Testis (tissue), 3 donors: ENCODE results near the gene IMMP2L. TPM values are rescaled to one million over a fixed set of nuclear protein-coding genes. Genes with fewer than 3 reads are reported as not detected.
A peak's percentile ranks its signal among the peaks of the same experiment; 100 is the strongest.

ENCODE experiments used
- DNase-seq: peaks from one replicate; pipeline ENCODE4 v3.0.0-alpha.2; 2019
- H3K27ac ChIP-seq, 2 donors: fragments of 200-600 bp; sonication (generic); one replicate each; pipeline ENCODE4 v1.5.1; 2019
- H3K27me3 ChIP-seq: fragments of 200-600 bp; sonication (generic); one replicate; pipeline ENCODE4 v1.5.1; 2019
- H3K36me3 ChIP-seq: fragments of 200-600 bp; sonication (generic); one replicate; pipeline ENCODE4 v1.5.1; 2017; ENCODE audit warnings: low read depth; ENCODE audit errors: missing control alignments
- H3K4me1 ChIP-seq: fragments of 200-600 bp; sonication (generic); one replicate; pipeline ENCODE4 v1.5.1; 2019
- H3K4me3 ChIP-seq, 2 donors: fragments of 200-600 bp; sonication (generic); one replicate each; pipeline ENCODE4 v1.5.1; 2017 to 2019
- H3K9me3 ChIP-seq: fragments of 200-600 bp; sonication (generic); one replicate; pipeline ENCODE4 v1.5.1; 2017
- POLR2A ChIP-seq: fragments of 450-650 bp; IDR thresholded peaks from one replicate; pipeline ENCODE4 v1.6.1; 2017; ENCODE audit warnings: antibody characterized with exemption, mild to moderate bottlenecking, moderate library complexity
- WGBS, 2 donors: methylation state at CpG; one replicate each; pipeline ENCODE4 v1.1.5; 2018; 5-methylcytosine and 5-hydroxymethylcytosine counted together
- intact Hi-C: fragments of 100-400 bp; cut with DNase I; formaldehyde crosslinking; loops from one replicate; pipeline ENCODE4 v1.15.1; 2023; ENCODE audit warnings: low total_unique reads
- polyA plus RNA-seq: library from polyadenylated mRNA; stranded (reverse); fragments of 350-450 nt; fragmentation: Illumina TruSeq; extraction: RNeasy Lipid Tissue Mini Kit (QIAGEN cat#74804); gene quantifications from one replicate; pipeline ENCODE4 v1.2.3, GENCODE V29; 2014; ENCODE audit warnings: low read depth, low replicate concordance; ENCODE audit not compliant: insufficient read depth
- total RNA-seq, 2 donors: library from RNA; depleted of rRNA; stranded (reverse); fragments of >200 nt; gene quantifications; one replicate each; pipeline ENCODE4 v1.2.3, GENCODE V29; 2016
- TF ChIP-seq, protein P1 (sequence below), 3 experiments: fragments of 450-650 bp in 2 of 3; fragments of 200-600 bp in 1 of 3; sonication (generic) in 1 of 3; IDR thresholded peaks; one replicate each; pipeline ENCODE4 v1.5.1; 2016 to 2019; ENCODE audit warnings: antibody characterized with exemption in 3 of 3, mild to moderate bottlenecking in 2 of 3, moderate library complexity in 1 of 3

IMMP2L gene
- total and polyA plus RNA-seq, 3 donors from 2014 or later, result 10.7 to 12.4 (median 11.2) TPM

DNA sequence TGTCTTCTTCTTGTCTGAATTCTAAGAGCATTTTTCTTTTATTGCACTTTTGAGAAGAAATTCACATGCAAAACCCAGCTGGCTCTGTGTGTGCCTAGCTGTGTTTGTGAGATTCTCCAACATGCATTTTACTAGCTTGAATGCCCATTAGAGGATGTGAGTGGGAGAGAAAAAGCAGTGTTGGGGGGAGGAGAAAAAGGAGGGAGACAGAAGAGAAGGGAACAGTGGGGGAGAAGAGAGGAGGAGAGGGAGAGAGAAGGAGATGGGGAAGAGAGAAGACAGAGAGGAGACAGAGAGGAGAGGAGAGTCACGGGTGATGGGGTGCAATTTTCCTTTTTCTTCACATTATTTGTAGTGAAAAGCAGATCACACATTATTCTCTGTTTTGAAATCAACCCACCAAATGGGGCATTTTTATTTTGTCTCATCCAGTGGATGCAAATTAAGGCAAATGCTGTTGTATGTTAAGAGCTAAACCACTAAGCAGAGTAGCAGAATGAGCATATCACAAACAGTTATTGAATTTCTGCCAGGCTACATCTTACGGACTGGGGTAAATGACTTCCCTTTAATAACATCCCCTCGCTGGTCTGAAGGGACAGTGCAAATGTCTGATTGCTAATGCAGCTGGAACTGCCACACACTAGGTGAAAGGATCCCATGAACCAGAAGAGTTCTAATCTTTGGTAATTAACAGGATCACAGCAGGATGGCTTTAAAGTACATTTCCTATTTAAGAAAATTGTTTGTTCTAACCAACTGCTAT lies 470.5 kb downstream of the IMMP2L start:
- H3K9me3 ChIP-seq, result no peaks in the 10 kb centered on the region
- no peaks in the 10 kb centered on the region for H3K4me1 ChIP-seq
- no peaks in the 10 kb centered on the region for H3K27me3 ChIP-seq
- intact Hi-C loops, result no loop called here
- WGBS, 2 donors, result 14 to 17% methylated on average over 3 of the region's 3 CpGs
- peak; percentile 28 for DNase-seq
- no peaks in the 10 kb centered on the region for H3K36me3 ChIP-seq
- TF ChIP-seq, protein P1, sequence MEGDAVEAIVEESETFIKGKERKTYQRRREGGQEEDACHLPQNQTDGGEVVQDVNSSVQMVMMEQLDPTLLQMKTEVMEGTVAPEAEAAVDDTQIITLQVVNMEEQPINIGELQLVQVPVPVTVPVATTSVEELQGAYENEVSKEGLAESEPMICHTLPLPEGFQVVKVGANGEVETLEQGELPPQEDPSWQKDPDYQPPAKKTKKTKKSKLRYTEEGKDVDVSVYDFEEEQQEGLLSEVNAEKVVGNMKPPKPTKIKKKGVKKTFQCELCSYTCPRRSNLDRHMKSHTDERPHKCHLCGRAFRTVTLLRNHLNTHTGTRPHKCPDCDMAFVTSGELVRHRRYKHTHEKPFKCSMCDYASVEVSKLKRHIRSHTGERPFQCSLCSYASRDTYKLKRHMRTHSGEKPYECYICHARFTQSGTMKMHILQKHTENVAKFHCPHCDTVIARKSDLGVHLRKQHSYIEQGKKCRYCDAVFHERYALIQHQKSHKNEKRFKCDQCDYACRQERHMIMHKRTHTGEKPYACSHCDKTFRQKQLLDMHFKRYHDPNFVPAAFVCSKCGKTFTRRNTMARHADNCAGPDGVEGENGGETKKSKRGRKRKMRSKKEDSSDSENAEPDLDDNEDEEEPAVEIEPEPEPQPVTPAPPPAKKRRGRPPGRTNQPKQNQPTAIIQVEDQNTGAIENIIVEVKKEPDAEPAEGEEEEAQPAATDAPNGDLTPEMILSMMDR (IDR thresholded peaks at IDR 0.05), result no peak
- H3K4me3 ChIP-seq, result peak overlapping the region; percentile 47 to 59
- peak overlapping the region; percentile 70 to 75 for H3K27ac ChIP-seq

DNA sequence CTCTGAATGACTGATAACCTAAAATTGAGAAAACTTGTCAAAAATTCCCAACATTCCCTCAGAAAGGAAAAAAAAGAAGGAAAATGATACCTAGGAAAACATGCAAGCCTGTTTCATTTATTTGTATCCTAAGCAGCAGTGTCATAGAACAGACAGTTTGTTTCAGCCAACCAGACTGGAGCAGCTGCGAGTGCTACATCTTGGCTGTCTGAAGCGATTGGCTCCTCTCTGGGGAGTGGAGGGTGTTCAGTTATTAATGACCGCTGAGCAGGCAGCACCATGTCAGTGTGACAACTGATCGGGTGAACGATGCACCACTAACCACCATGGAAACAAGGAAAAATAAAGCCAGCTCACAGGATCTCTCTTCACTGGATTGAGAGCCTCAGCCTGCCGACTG lies 471.4 kb downstream of the IMMP2L start, which contains the start of gene LRRN3:
Gene LRRN3, plus strand, starts transcription at position 282 of the 400 bp plus-strand sequence. CDS start 31,646 bp downstream, outside the sequence.
- WGBS, 2 donors, result 9 to 24% methylated on average over 6 of the region's 6 CpGs
- Histone ChIP-seq H3K27ac (peak within 1 kb of the TSS; percentile 70 to 75), H3K9me3 (no peaks in the 10 kb centered on the region), H3K27me3 (no peaks in the 10 kb centered on the region), H3K36me3 (no peaks in the 10 kb centered on the region), H3K4me3 (peak within 1 kb of the TSS; percentile 47 to 59), H3K4me1 (no peaks in the 10 kb centered on the region)
- peak; percentile 91 for DNase-seq
- no peak for TF ChIP-seq POLR2A
- TF ChIP-seq, protein P1 (IDR thresholded peaks at IDR 0.05), result no peak
- intact Hi-C loops, result no loop called here

DNA sequence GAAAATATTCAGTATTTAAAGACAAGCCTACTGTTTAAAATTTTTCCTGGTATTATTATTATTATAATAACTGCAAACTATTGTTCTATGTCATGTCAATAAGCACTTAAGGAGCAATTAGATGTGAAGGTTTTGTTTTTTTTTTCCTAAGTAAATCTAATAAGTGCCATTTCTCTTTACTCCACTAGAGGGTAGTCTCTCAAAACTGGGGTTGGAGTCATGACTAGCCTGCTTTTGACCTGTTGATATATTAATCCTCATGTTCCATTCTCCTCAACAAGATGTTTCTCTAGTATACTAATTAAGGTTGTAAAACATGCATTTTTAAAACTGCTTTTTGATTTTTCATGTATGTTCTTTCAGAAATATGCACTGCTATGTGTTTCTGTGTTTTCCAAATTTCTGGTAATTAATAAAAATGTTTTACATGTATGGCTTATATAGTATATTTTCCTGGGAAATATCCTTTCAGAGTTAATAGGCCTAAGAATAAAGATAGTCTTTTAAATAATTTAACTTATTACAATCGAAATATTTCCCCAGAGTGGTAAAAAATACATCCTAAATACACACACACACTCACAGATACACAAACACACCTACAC lies 472.4 kb downstream of the IMMP2L start:
- no peak for DNase-seq
- WGBS, 2 donors, result 26 to 45% methylated on average over 1 of the region's 1 CpG
- Histone ChIP-seq H3K4me3 (no peak overlapping the region), H3K9me3 (no peaks in the 10 kb centered on the region), H3K27me3 (no peaks in the 10 kb centered on the region), H3K36me3 (no peaks in the 10 kb centered on the region), H3K4me1 (no peaks in the 10 kb centered on the region), H3K27ac (no peak overlapping the region)
- TF ChIP-seq, protein P1 (IDR thresholded peaks at IDR 0.05), result peak; percentile 51 to 85 (median 53)
- TF ChIP-seq POLR2A, result no peak
- intact Hi-C loops, result no loop called here

DNA sequence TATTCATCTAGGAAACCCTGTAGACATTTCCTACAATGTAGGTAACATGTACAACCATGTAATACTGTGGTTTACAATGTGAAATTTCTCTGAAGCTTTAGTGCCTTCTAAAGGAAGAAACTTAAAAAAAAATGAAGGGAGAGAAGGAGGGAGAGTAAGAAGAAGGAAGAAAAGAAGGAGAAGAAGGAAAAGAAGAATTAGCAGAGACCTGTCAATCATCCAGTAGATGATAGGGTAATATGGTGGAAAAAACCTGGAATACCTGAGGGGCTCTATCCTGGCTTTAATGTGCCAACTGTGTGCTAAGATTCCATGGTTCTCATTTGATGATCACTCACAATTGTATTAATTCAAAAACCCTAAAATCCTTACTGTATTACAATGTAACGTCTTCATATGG lies 474.0 kb downstream of the IMMP2L start:
- Histone ChIP-seq H3K27me3 (no peaks in the 10 kb centered on the region), H3K4me1 (no peaks in the 10 kb centered on the region), H3K9me3 (no peaks in the 10 kb centered on the region), H3K4me3 (no peak overlapping the region), H3K27ac (no peak overlapping the region), H3K36me3 (no peaks in the 10 kb centered on the region)
- no peak for DNase-seq
- 63 to 64% methylated on average over 1 of the region's 1 CpG for WGBS, 2 donors
- intact Hi-C loops, result no loop called here
- no peak for TF ChIP-seq POLR2A
- TF ChIP-seq, protein P1 (IDR thresholded peaks at IDR 0.05), result no peak
